Keratinocyte (primary cell): ENCODE results near the gene GDPD5. TPM values are rescaled to one million over a fixed set of nuclear protein-coding genes. Genes with fewer than 3 reads are reported as not detected.

Experiments
- DNase-seq: peaks from one replicate; pipeline ENCODE4 v3.0.0-alpha.2; 2011; ENCODE audit warnings: low read depth, missing footprints, low spot score
- FAIRE-seq: peaks from 2 replicates; lab custom pipeline; 2011; peaks lifted over from hg19 to GRCh38; lab: Jason Lieb, UNC
- H2AFZ ChIP-seq: 2 replicates; pipeline ENCODE4 v1.6.0; 2012; ENCODE audit warnings: low read length, control low read depth, inconsistent platforms; ENCODE audit not compliant: control insufficient read depth
- H3K27ac ChIP-seq: 2 replicates; pipeline ENCODE4 v1.5.1; 2011; ENCODE audit warnings: low read length; ENCODE audit not compliant: control insufficient read depth, insufficient read depth
- H3K27me3 ChIP-seq: 3 replicates; pipeline ENCODE4 v1.6.0; 2011; ENCODE audit warnings: low read length; ENCODE audit not compliant: control insufficient read depth, insufficient read depth; ENCODE audit errors: extremely low read depth
- H3K36me3 ChIP-seq, 2 experiments: 2 replicates in 1 of 2; 3 replicates in 1 of 2; pipeline ENCODE4 v1.5.1; 2011; ENCODE audit warnings: low read length in 2 of 2, mild to moderate bottlenecking in 1 of 2; ENCODE audit not compliant: control insufficient read depth in 2 of 2, insufficient read depth in 2 of 2; ENCODE audit errors: extremely low read depth in 1 of 2
- H3K4me1 ChIP-seq: 3 replicates; pipeline ENCODE4 v1.5.1; 2011; ENCODE audit warnings: low read length; ENCODE audit not compliant: control insufficient read depth, insufficient read depth; ENCODE audit errors: extremely low read depth
- H3K4me2 ChIP-seq: 3 replicates; pipeline ENCODE4 v1.6.0; 2011; ENCODE audit warnings: low read depth, low read length; ENCODE audit not compliant: control insufficient read depth, insufficient read depth; ENCODE audit errors: extremely low read depth
- H3K4me3 ChIP-seq, 3 experiments: fragments of 200-600 bp in 1 of 3; sonication (generic) in 1 of 3; 2 replicates in 2 of 3; 3 replicates in 1 of 3; pipeline ENCODE4 v1.5.1; 2011 to 2016; ENCODE audit warnings: low read length in 3 of 3, mild to moderate bottlenecking in 3 of 3, control low read depth in 2 of 3, inconsistent platforms in 1 of 3, low read depth in 1 of 3, mixed read lengths in 1 of 3, mixed run types in 1 of 3, moderate library complexity in 1 of 3; ENCODE audit not compliant: control insufficient read depth in 2 of 3, insufficient read depth in 2 of 3; ENCODE audit errors: extremely low read depth in 1 of 3
- H3K79me2 ChIP-seq: 2 replicates; pipeline ENCODE4 v1.6.0; 2012; ENCODE audit warnings: low read length; ENCODE audit not compliant: control insufficient read depth, insufficient read depth
- H3K9ac ChIP-seq: 3 replicates; pipeline ENCODE4 v1.6.0; 2011; ENCODE audit warnings: low read length; ENCODE audit not compliant: control insufficient read depth, insufficient read depth; ENCODE audit errors: extremely low read depth
- H3K9me1 ChIP-seq: 3 replicates; pipeline ENCODE4 v1.6.0; 2011; ENCODE audit warnings: low read length; ENCODE audit not compliant: control insufficient read depth, insufficient read depth; ENCODE audit errors: extremely low read depth
- H3K9me3 ChIP-seq: 2 replicates; pipeline ENCODE4 v1.5.1; 2012; ENCODE audit warnings: low read depth, low read length; ENCODE audit not compliant: control insufficient read depth
- H4K20me1 ChIP-seq: 3 replicates; pipeline ENCODE4 v1.6.0; 2011; ENCODE audit warnings: low read length; ENCODE audit not compliant: control insufficient read depth, insufficient read depth; ENCODE audit errors: extremely low read depth
- EZH2 ChIP-seq: IDR thresholded peaks from one replicate; pipeline ENCODE4 v1.6.1; 2012; ENCODE audit warnings: inconsistent platforms, mild to moderate bottlenecking, low read length, moderate library complexity
- dilution Hi-C: fragments of 300-500 bp; cut with MboI; formaldehyde crosslinking; loops from one replicate; pipeline ENCODE4 v1.7.0; 2020; ENCODE audit warnings: low sequenced_read_pairs; ENCODE audit not compliant: extremely low pct_ligation_motif_present
- polyA plus RNA-seq, 5 experiments: library from polyadenylated mRNA; depleted of rRNA in 3 of 5; stranded (reverse) in 3 of 5; stranded (forward) in 1 of 5; unstranded in 1 of 5; fragments of >200 nt; gene quantifications; 1 replicate in 1 of 5; 2 replicates in 3 of 5; 3 replicates in 1 of 5; pipeline versions ENCODE4 v1.2.1 to v1.2.3, GENCODE V29; 2011 to 2012; ENCODE audit warnings: missing spikeins in 2 of 5, low read depth in 1 of 5, low replicate concordance in 1 of 5
- TF ChIP-seq, protein P1 (sequence below), 3 experiments: IDR thresholded peaks in 1 of 3; conservative IDR thresholded peaks in 1 of 3; optimal IDR thresholded peaks in 1 of 3; 2 replicates in 2 of 3; 3 replicates in 1 of 3; pipeline versions ENCODE3 to v1.5.1; 2011; ENCODE audit warnings: low read length in 3 of 3, mild to moderate bottlenecking in 3 of 3, moderate library complexity in 2 of 3, control low read depth in 1 of 3, inconsistent platforms in 1 of 3; ENCODE audit not compliant: insufficient read depth in 2 of 3; ENCODE audit errors: extremely low read depth in 1 of 3

Gene GDPD5
- polyA plus RNA-seq, 1 donor (not counting 4 experiments of a cell fraction or from before 2014, with no cell fraction given), result 2.1 TPM

DNA sequence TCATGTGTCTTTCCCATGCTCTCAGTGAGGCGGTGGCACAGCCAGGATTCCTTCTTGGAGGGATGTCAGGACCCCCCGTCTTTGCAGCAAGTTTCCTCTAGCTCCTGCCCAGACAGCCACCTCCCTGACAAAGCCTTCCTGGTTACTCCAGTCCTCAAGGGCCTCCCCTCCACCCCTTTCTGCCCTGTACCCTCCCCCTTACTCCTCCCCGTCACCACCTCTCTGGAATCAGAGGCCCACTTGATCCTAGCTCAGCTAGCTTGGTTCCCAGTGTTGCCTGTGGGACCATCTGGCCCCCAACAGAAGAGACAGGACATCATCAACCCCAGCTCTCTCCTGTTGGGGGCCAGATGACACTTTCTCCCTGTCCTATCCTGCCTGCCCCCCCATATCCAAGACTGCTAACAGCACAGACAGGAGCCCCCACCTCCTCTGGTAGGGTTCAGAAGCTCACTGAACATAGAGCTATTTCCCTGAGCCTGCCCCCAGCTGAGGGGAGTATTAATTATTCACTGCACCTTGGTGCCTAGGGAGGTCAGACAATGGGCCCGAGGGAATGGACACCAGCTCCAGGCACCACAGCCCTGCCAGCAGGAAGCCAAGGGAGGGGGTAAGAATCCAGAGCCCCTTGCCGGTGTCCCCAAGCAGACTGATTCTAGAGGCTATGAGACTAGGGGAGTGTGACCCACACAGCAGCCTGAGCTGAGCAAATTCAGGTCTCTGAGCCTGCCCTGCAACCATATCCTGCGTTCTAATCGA is 3.3 kb downstream of the GDPD5 start:
- Histone ChIP-seq H3K4me1 (no peaks in the 10 kb centered on the region), H3K9ac (no peak overlapping the region), H4K20me1 (no peaks in the 10 kb centered on the region), H3K79me2 (no peaks in the 10 kb centered on the region), H3K9me1 (no peaks in the 10 kb centered on the region), H3K27ac (no peak overlapping the region), H3K27me3 (peaks cover 10% of the 10 kb centered on the region), H3K36me3 (no peaks in the 10 kb centered on the region), H3K4me3 (no peak overlapping the region), H2AFZ (no peak overlapping the region), H3K9me3 (no peaks in the 10 kb centered on the region), H3K4me2 (no peak overlapping the region)
- dilution Hi-C loops, result no loop called here
- no peak for TF ChIP-seq EZH2
- DNase-seq, result no peak
- no peak for FAIRE-seq

DNA sequence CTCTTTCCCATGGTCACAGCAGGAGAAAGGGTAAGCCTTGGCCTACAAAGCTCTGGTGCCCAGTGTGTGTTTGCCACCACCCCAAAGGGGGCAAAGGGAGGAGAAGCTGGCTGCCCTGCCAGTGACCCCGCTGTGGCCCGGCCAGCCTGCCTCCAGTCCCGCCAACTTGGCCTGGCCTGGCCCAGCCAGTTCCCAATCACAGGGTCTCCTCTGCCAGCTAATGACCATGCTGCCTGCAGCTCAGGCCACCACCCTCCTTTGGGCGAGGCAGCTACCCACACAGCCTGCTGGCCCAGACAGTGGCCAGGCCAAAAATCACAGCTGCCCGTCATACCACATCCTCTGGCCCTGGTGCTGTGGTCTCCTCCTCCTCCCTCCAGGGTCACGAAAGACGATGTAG is 5.1 kb downstream of the GDPD5 start:
- Histone ChIP-seq H3K27me3 (peaks cover 15% of the 10 kb centered on the region), H3K9ac (no peak overlapping the region), H3K4me2 (no peak overlapping the region), H3K27ac (no peak overlapping the region), H4K20me1 (no peaks in the 10 kb centered on the region), H3K4me1 (no peaks in the 10 kb centered on the region), H3K79me2 (no peaks in the 10 kb centered on the region), H3K9me1 (no peaks in the 10 kb centered on the region), H3K4me3 (no peak overlapping the region), H3K9me3 (no peaks in the 10 kb centered on the region), H3K36me3 (no peaks in the 10 kb centered on the region), H2AFZ (no peak overlapping the region)
- TF ChIP-seq EZH2, result no peak
- TF ChIP-seq, protein P1, sequence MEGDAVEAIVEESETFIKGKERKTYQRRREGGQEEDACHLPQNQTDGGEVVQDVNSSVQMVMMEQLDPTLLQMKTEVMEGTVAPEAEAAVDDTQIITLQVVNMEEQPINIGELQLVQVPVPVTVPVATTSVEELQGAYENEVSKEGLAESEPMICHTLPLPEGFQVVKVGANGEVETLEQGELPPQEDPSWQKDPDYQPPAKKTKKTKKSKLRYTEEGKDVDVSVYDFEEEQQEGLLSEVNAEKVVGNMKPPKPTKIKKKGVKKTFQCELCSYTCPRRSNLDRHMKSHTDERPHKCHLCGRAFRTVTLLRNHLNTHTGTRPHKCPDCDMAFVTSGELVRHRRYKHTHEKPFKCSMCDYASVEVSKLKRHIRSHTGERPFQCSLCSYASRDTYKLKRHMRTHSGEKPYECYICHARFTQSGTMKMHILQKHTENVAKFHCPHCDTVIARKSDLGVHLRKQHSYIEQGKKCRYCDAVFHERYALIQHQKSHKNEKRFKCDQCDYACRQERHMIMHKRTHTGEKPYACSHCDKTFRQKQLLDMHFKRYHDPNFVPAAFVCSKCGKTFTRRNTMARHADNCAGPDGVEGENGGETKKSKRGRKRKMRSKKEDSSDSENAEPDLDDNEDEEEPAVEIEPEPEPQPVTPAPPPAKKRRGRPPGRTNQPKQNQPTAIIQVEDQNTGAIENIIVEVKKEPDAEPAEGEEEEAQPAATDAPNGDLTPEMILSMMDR (optimal IDR thresholded peaks at IDR 0.05 in 1 of 3, IDR thresholded peaks at IDR 0.05 in 1 of 3, conservative IDR thresholded peaks at IDR 0.05 in 1 of 3; ENCODE audit: extremely low read depth in 1 of 3, insufficient read depth in 2 of 3, low read length in 3 of 3), result no peak
- dilution Hi-C loops, result no loop called here
- no peak for DNase-seq
- FAIRE-seq, result no peak
